ENCODE results near the gene WRNIP1. TPM values are rescaled to one million over a fixed set of nuclear protein-coding genes. Genes with fewer than 3 reads are reported as not detected.
A peak's percentile ranks its signal among the peaks of the same experiment; 100 is the strongest.

Gene WRNIP1
- total RNA-seq, 1 experiment from 2014 or later, result 47.9 TPM

GRCh38 chr6:2725999-2726567 lies 39.1 kb upstream of the WRNIP1 start:
- no peak overlapping the region for H3K27ac ChIP-seq (ENCODE audit: low read length)
- no peaks in the 10 kb centered on the region for H3K79me2 ChIP-seq (ENCODE audit: low read length)
- no peaks in the 10 kb centered on the region for H3K9me2 ChIP-seq (replicated peaks; ENCODE audit: insufficient read depth, low read length)
- H3K4me2 ChIP-seq (ENCODE audit: low read depth, low read length, poor library complexity, severe bottlenecking), result no peak overlapping the region
- no peaks in the 10 kb centered on the region for H3K27me3 ChIP-seq (ENCODE audit: low read length)
- no peak for DNase-seq
- 0 out of 2 replicates have a peak overlapping the region, but pooled peaks have one; percentile 36 for H2AFZ ChIP-seq (ENCODE audit: low read length)
- no peaks in the 10 kb centered on the region; the same call in 1 of the 2 replicates for H4K20me1 ChIP-seq (ENCODE audit: insufficient read depth, low read depth, low read length)
- H3K36me3 ChIP-seq (ENCODE audit: insufficient read depth, low read length), result no peaks in the 10 kb centered on the region
- no peak overlapping the region for H3K4me3 ChIP-seq (ENCODE audit: low read length)
- H3K9me3 ChIP-seq (ENCODE audit: low read length), result no peaks in the 10 kb centered on the region
- no peak overlapping the region for H3K9ac ChIP-seq (ENCODE audit: low read length)
- H3K4me1 ChIP-seq (ENCODE audit: low read length), result peaks cover 22% of the 10 kb centered on the region

GRCh38 chr6:2729921-2730320 lies 35.3 kb upstream of the WRNIP1 start:
- H3K36me3 ChIP-seq (ENCODE audit: insufficient read depth, low read length), result no peaks in the 10 kb centered on the region
- no peak overlapping the region for H2AFZ ChIP-seq (ENCODE audit: low read length)
- no peak for DNase-seq
- H3K9me2 ChIP-seq (replicated peaks; ENCODE audit: insufficient read depth, low read length), result no peaks in the 10 kb centered on the region
- no peaks in the 10 kb centered on the region for H3K27me3 ChIP-seq (ENCODE audit: low read length)
- H3K4me1 ChIP-seq (ENCODE audit: low read length), result peaks cover 57% of the 10 kb centered on the region
- no peak overlapping the region for H3K9ac ChIP-seq (ENCODE audit: low read length)
- no peak overlapping the region for H3K4me2 ChIP-seq (ENCODE audit: low read depth, low read length, poor library complexity, severe bottlenecking)
- H3K27ac ChIP-seq (ENCODE audit: low read length), result no peak overlapping the region
- H3K9me3 ChIP-seq (ENCODE audit: low read length), result no peaks in the 10 kb centered on the region
- H3K4me3 ChIP-seq (ENCODE audit: low read length), result no peak overlapping the region
- no peaks in the 10 kb centered on the region; the same call in 1 of the 2 replicates for H4K20me1 ChIP-seq (ENCODE audit: insufficient read depth, low read depth, low read length)
- H3K79me2 ChIP-seq (ENCODE audit: low read length), result no peaks in the 10 kb centered on the region

DNA sequence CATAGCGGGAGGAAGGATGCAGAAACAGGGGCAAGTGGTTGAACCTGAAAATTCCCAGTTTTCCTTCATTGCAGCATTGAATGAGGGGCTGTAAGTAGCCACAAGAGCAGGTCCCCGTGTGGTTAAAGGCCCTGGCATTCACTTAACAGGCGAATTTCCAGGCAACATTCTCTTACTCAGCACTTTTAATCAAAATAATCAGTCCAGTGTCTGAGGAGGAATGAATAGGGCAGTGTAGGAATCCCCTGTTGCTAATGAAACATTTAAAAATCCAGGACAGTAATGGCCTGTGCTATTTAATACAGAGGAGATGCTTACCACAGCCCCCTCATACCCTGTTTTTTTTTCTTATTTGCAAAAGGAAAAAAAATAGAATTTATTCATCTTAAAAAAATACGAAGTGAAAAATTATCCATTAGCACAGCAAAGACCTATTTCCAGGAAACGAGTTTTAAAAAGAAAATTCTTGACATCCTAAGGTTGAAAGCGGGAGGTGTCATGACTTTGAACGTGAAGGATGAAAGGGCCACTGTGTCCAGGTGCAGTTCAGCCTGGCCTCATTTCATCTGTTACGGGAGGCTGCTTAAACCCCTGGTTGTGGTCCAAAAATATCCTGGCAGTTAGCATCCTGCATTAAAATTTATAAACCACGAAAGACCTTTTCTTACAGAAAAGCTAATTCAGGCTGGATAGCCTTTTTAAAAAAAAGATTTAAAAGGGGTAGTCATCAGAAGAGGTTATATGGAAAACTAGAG lies 34.7 kb upstream of the WRNIP1 start:
- DNase-seq, result no peak
- H3K79me2 ChIP-seq (ENCODE audit: low read length), result no peaks in the 10 kb centered on the region
- peak overlapping the region; percentile 4 for H3K4me2 ChIP-seq (ENCODE audit: low read depth, low read length, poor library complexity, severe bottlenecking)
- H3K9me3 ChIP-seq (ENCODE audit: low read length), result no peaks in the 10 kb centered on the region
- H3K4me3 ChIP-seq (ENCODE audit: low read length), result no peak overlapping the region
- no peak overlapping the region for H3K27ac ChIP-seq (ENCODE audit: low read length)
- H2AFZ ChIP-seq (ENCODE audit: low read length), result no peak overlapping the region
- H3K9ac ChIP-seq (ENCODE audit: low read length), result no peak overlapping the region
- H3K27me3 ChIP-seq (ENCODE audit: low read length), result no peaks in the 10 kb centered on the region
- H3K4me1 ChIP-seq (ENCODE audit: low read length), result peaks cover 63% of the 10 kb centered on the region
- no peaks in the 10 kb centered on the region for H3K36me3 ChIP-seq (ENCODE audit: insufficient read depth, low read length)
- no peaks in the 10 kb centered on the region; the same call in 1 of the 2 replicates for H4K20me1 ChIP-seq (ENCODE audit: insufficient read depth, low read depth, low read length)
- no peaks in the 10 kb centered on the region for H3K9me2 ChIP-seq (replicated peaks; ENCODE audit: insufficient read depth, low read length)

DNA sequence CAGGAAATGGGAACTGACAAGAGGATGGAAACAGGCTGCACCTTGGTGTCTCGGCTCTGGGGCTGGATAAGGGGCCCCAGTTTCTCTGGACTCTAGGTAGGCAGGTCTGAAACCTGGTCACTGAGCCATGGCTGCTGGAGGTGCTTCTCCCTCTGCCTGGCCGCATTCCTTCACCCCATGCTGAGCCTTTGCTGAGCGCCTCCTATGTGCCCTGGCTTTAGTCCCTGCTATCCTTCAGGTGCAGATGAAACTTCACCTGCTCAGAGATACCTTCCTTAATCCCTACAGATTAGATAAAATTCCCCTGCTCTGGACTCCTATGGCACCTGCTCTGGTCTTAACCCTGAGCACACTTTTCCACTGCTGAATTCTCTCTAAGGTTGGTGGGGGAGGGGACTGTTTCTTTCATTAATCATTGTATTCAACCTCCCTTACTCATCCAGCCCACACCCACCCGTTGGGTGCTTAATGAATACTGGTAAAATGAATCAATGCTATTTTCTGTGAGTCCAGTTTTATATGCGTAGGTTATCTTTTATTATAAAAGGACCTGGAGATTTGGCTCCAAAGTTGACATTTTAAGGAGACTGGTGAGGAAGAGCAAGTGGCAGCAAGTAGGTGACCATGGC lies 33.8 kb upstream of the WRNIP1 start:
- Histone ChIP-seq H3K4me1 (ENCODE audit: low read length) (peaks cover 66% of the 10 kb centered on the region), H4K20me1 (ENCODE audit: insufficient read depth, low read depth, low read length) (no peaks in the 10 kb centered on the region; the same call in 1 of the 2 replicates), H2AFZ (ENCODE audit: low read length) (no peak overlapping the region), H3K9me2 (replicated peaks; ENCODE audit: insufficient read depth, low read length) (no peaks in the 10 kb centered on the region), H3K4me3 (ENCODE audit: low read length) (no peak overlapping the region), H3K9me3 (ENCODE audit: low read length) (no peaks in the 10 kb centered on the region), H3K36me3 (ENCODE audit: insufficient read depth, low read length) (no peaks in the 10 kb centered on the region), H3K79me2 (ENCODE audit: low read length) (no peaks in the 10 kb centered on the region), H3K4me2 (ENCODE audit: low read depth, low read length, poor library complexity, severe bottlenecking) (no peak overlapping the region), H3K27ac (ENCODE audit: low read length) (no peak overlapping the region), H3K9ac (ENCODE audit: low read length) (no peak overlapping the region), H3K27me3 (ENCODE audit: low read length) (no peaks in the 10 kb centered on the region)
- no peak for DNase-seq

- no peaks in the 10 kb centered on the region for H3K36me3 ChIP-seq (ENCODE audit: insufficient read depth, low read length)
- peaks cover 74% of the 10 kb centered on the region for H3K4me1 ChIP-seq (ENCODE audit: low read length)
- no peaks in the 10 kb centered on the region for H3K79me2 ChIP-seq (ENCODE audit: low read length)
- no peak overlapping the region for H3K9ac ChIP-seq (ENCODE audit: low read length)
- no peaks in the 10 kb centered on the region for H3K27me3 ChIP-seq (ENCODE audit: low read length)
- H2AFZ ChIP-seq (ENCODE audit: low read length), result no peak overlapping the region
- peak overlapping the region; percentile 28 for H3K4me2 ChIP-seq (ENCODE audit: low read depth, low read length, poor library complexity, severe bottlenecking)
- H3K9me2 ChIP-seq (replicated peaks; ENCODE audit: insufficient read depth, low read length), result no peaks in the 10 kb centered on the region
- no peak overlapping the region for H3K4me3 ChIP-seq (ENCODE audit: low read length)
- no peaks in the 10 kb centered on the region for H3K9me3 ChIP-seq (ENCODE audit: low read length)
- DNase-seq, result no peak
- H3K27ac ChIP-seq (ENCODE audit: low read length), result no peak overlapping the region
- H4K20me1 ChIP-seq (ENCODE audit: insufficient read depth, low read depth, low read length), result no peaks in the 10 kb centered on the region; the same call in 1 of the 2 replicates
Observed at GRCh38 chr6:2732503-2733089, 32.6 kb upstream of the WRNIP1 start.

- Histone ChIP-seq H3K9me3 (ENCODE audit: low read length) (no peaks in the 10 kb centered on the region), H3K9ac (ENCODE audit: low read length) (no peak overlapping the region), H3K79me2 (ENCODE audit: low read length) (no peaks in the 10 kb centered on the region), H2AFZ (ENCODE audit: low read length) (no peak overlapping the region), H3K27me3 (ENCODE audit: low read length) (no peaks in the 10 kb centered on the region), H3K27ac (ENCODE audit: low read length) (no peak overlapping the region), H3K4me3 (ENCODE audit: low read length) (no peak overlapping the region), H3K36me3 (ENCODE audit: insufficient read depth, low read length) (no peaks in the 10 kb centered on the region), H3K9me2 (replicated peaks; ENCODE audit: insufficient read depth, low read length) (no peaks in the 10 kb centered on the region), H3K4me1 (ENCODE audit: low read length) (peaks cover 80% of the 10 kb centered on the region), H4K20me1 (ENCODE audit: insufficient read depth, low read depth, low read length) (no peaks in the 10 kb centered on the region; the same call in 1 of the 2 replicates), H3K4me2 (ENCODE audit: low read depth, low read length, poor library complexity, severe bottlenecking) (peak overlapping the region; percentile 28)
- DNase-seq, result peak; percentile 87
Observed at GRCh38 chr6:2733324-2733723, 31.9 kb upstream of the WRNIP1 start.

DNA sequence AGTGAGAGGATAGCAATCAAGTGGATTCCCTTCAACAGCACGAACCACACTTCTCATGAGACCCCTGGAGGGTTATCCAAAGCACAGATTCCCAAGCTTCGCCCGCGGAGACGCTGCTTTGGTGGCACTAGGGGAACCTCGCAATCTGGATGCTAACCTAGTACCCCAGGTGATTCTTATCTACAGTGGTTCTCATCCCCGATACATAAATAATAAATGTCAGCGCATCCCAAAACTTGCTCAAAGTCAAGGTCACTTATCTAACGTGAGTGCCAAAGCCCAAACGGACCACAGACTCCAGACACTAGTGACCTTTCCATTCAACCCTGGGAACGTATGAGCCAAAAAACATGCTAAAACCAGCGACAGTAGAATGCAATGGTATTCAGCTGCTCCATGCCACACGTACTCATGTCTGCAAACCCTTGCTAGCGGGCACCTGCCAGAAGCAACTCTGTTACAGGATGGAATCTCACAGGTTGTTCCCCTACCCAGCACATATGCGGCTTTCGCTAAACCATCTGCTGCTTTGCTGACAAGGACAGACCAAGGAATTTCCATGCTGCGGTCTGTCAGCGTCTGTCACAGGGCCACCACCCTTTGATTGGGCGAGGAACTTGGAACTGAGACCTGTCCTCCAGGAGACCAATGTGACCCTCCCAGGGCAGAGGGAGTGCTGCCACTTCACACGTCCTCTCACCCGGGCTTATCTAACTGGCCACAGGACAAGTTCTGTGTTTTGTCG lies 31.3 kb upstream of the WRNIP1 start:
- Histone ChIP-seq H3K36me3 (ENCODE audit: insufficient read depth, low read length) (no peaks in the 10 kb centered on the region), H3K9me2 (replicated peaks; ENCODE audit: insufficient read depth, low read length) (no peaks in the 10 kb centered on the region), H3K27ac (ENCODE audit: low read length) (no peak overlapping the region), H3K4me1 (ENCODE audit: low read length) (peaks cover 76% of the 10 kb centered on the region), H3K9me3 (ENCODE audit: low read length) (no peaks in the 10 kb centered on the region), H3K27me3 (ENCODE audit: low read length) (no peaks in the 10 kb centered on the region), H3K9ac (ENCODE audit: low read length) (no peak overlapping the region), H3K79me2 (ENCODE audit: low read length) (no peaks in the 10 kb centered on the region), H4K20me1 (ENCODE audit: insufficient read depth, low read depth, low read length) (no peaks in the 10 kb centered on the region; the same call in 1 of the 2 replicates), H2AFZ (ENCODE audit: low read length) (no peak overlapping the region), H3K4me3 (ENCODE audit: low read length) (no peak overlapping the region), H3K4me2 (ENCODE audit: low read depth, low read length, poor library complexity, severe bottlenecking) (peak overlapping the region; percentile 28)
- no peak for DNase-seq

Data from Karpas-422 (cell line).